HEK293 (cell line): ENCODE results near the gene UBE2J2.
A peak's percentile ranks its signal among the peaks of the same experiment; 100 is the strongest.

Experiments
- CTCF ChIA-PET: fragments of 350-600 bp; formaldehyde crosslinking; extraction: SDS; loops from one replicate; lab custom pipeline; 2021; ENCODE audit warnings: antibody characterized with exemption; lab: Yijun Ruan, JAX
- POLR2A ChIA-PET: fragments of 300-600 bp; formaldehyde crosslinking; extraction: SDS; loops from one replicate; lab custom pipeline; 2020; ENCODE audit warnings: antibody characterized with exemption, inconsistent platforms; lab: Yijun Ruan, JAX
- H3K27ac ChIP-seq: fragments of 200-500 bp; sonication (Bioruptor generic); 2 replicates; pipeline ENCODE4 v1.5.1; 2014; ENCODE audit warnings: low read depth, low read length, control low read depth, inconsistent platforms; ENCODE audit errors: extremely low read depth
- H3K36me3 ChIP-seq, 2 experiments: fragments of 200-500 bp in 1 of 2; sonication (Bioruptor generic) in 1 of 2; 1 replicate in 1 of 2; 2 replicates in 1 of 2; pipeline ENCODE4 v1.5.1; 2014 to 2017; ENCODE audit warnings: inconsistent platforms in 2 of 2, low read length in 2 of 2; ENCODE audit not compliant: control insufficient read depth in 2 of 2, insufficient read depth in 1 of 2
- H3K4me1 ChIP-seq: fragments of 200-500 bp; sonication (Bioruptor generic); 2 replicates; pipeline ENCODE4 v1.5.1; 2014; ENCODE audit warnings: mild to moderate bottlenecking, low read length, inconsistent platforms; ENCODE audit not compliant: control insufficient read depth, insufficient read depth
- H3K4me3 ChIP-seq: 2 replicates; pipeline ENCODE4 v1.5.1; 2011; ENCODE audit warnings: low read depth, mild to moderate bottlenecking, control low read depth, low read length, moderate library complexity
- H3K9me3 ChIP-seq: fragments of 200-500 bp; sonication (Bioruptor generic); 2 replicates; pipeline ENCODE4 v1.5.1; 2014; ENCODE audit warnings: low read depth, low read length, inconsistent platforms; ENCODE audit not compliant: control insufficient read depth, insufficient read depth
- GLIS1 ChIP-seq: fragments of 450-650 bp; formaldehyde crosslinking; IDR thresholded peaks from 2 replicates; pipeline ENCODE4 v1.5.1; 2016; ENCODE audit warnings: missing biosample characterization, missing genetic modification characterization
- GLIS2 ChIP-seq: fragments of 450-650 bp; formaldehyde crosslinking; IDR thresholded peaks from 2 replicates; pipeline ENCODE4 v1.5.1; 2016; ENCODE audit warnings: missing biosample characterization, missing genetic modification characterization
- HIC1 ChIP-seq: fragments of 450-650 bp; formaldehyde crosslinking; IDR thresholded peaks from 2 replicates; pipeline ENCODE4 v1.5.1; 2016; ENCODE audit warnings: missing biosample characterization, missing genetic modification characterization
- KLF17 ChIP-seq: fragments of 450-650 bp; formaldehyde crosslinking; IDR thresholded peaks from 2 replicates; pipeline ENCODE4 v1.5.1; 2016; ENCODE audit warnings: missing biosample characterization, missing genetic modification characterization
- KLF8 ChIP-seq: fragments of 450-650 bp; formaldehyde crosslinking; IDR thresholded peaks from 2 replicates; pipeline ENCODE4 v1.5.1; 2016; ENCODE audit warnings: missing biosample characterization, missing genetic modification characterization
- PRDM10 ChIP-seq: fragments of 450-650 bp; formaldehyde crosslinking; IDR thresholded peaks from 2 replicates; pipeline ENCODE4 v1.5.1; 2016; ENCODE audit warnings: missing biosample characterization, missing genetic modification characterization
- ZBTB6 ChIP-seq: fragments of 450-650 bp; formaldehyde crosslinking; IDR thresholded peaks from 2 replicates; pipeline ENCODE4 v1.5.1; 2017; ENCODE audit warnings: missing biosample characterization, missing genetic modification characterization
- ZNF121 ChIP-seq: fragments of 450-650 bp; formaldehyde crosslinking; IDR thresholded peaks from 2 replicates; pipeline ENCODE4 v1.5.1; 2016; ENCODE audit warnings: missing biosample characterization, missing genetic modification characterization
- ZNF280D ChIP-seq: fragments of 450-650 bp; formaldehyde crosslinking; IDR thresholded peaks from 2 replicates; pipeline ENCODE4 v1.5.1; 2016; ENCODE audit warnings: missing biosample characterization, missing genetic modification characterization
- ZNF391 ChIP-seq: fragments of 450-650 bp; formaldehyde crosslinking; IDR thresholded peaks from 2 replicates; pipeline ENCODE4 v1.5.1; 2016; ENCODE audit warnings: low read depth, missing biosample characterization, missing genetic modification characterization, borderline replicate concordance
- ZNF521 ChIP-seq: fragments of 450-650 bp; formaldehyde crosslinking; IDR thresholded peaks from 2 replicates; pipeline ENCODE4 v1.5.1; 2017; ENCODE audit warnings: missing biosample characterization, mild to moderate bottlenecking, missing genetic modification characterization
- ZNF629 ChIP-seq: fragments of 450-650 bp; formaldehyde crosslinking; IDR thresholded peaks from 2 replicates; pipeline ENCODE4 v1.5.1; 2017; ENCODE audit warnings: missing biosample characterization, missing genetic modification characterization
- ZNF707 ChIP-seq: fragments of 450-650 bp; formaldehyde crosslinking; IDR thresholded peaks from 2 replicates; pipeline ENCODE4 v1.5.1; 2016; ENCODE audit warnings: missing biosample characterization, missing genetic modification characterization
- ZNF776 ChIP-seq: fragments of 450-650 bp; formaldehyde crosslinking; IDR thresholded peaks from 2 replicates; pipeline ENCODE4 v1.5.0; 2017; ENCODE audit warnings: missing biosample characterization, missing genetic modification characterization, borderline replicate concordance
- ZNF830 ChIP-seq: fragments of 450-650 bp; IDR thresholded peaks from 2 replicates; pipeline ENCODE4 v1.5.0; 2018; ENCODE audit warnings: missing biosample characterization, missing genetic modification characterization, low read depth, mild to moderate bottlenecking, moderate library complexity

UBE2J2 gene

GRCh38 chr1:1240348-1240732 lies 33.3 kb downstream of the UBE2J2 start:
- ChIA-PET POLR2A (no interaction called here), CTCF (no interaction called here)

GRCh38 chr1:1239614-1240347 lies 33.9 kb downstream of the UBE2J2 start:
- CTCF ChIA-PET = no interaction called here
- POLR2A ChIA-PET = interaction anchor here (0.5 to 1.5 kb wide), 2 partner anchors 27 to 110 kb away, joined by 4 to 5 read pairs; no protein-coding TSS in a partner anchor
- TF ChIP-seq KLF17 (tag by site-specific recombination) (peak; percentile 74; the same call in 1 of the 2 replicates), ZNF121 (no peak), HIC1 (tag by site-specific recombination) (peak; percentile 79), ZNF830 (tag by site-specific recombination) (no peak), GLIS2 (tag by site-specific recombination) (0 out of 2 replicates have a peak, but pooled peaks have one; percentile 13), ZNF629 (tag by site-specific recombination) (no peak), ZNF707 (tag by site-specific recombination) (no peak), KLF8 (tag by site-specific recombination) (0 out of 2 replicates have a peak, but pooled peaks have one; percentile 9)

More at GRCh38 chr1:1240348-1240732, 33.3 kb downstream of the UBE2J2 start:
- Histone ChIP-seq H3K9me3 (no peaks in the 10 kb centered on the region), H3K4me3 (no peak overlapping the region), H3K4me1 (no peaks in the 10 kb centered on the region), H3K27ac (no peak overlapping the region), H3K36me3 (no peaks in the 10 kb centered on the region)
- TF ChIP-seq ZNF776 (tag by site-specific recombination) = no peak
- no peak for TF ChIP-seq ZNF521 (tag by site-specific recombination)
- TF ChIP-seq GLIS1 = peak; percentile 39
- TF ChIP-seq ZNF391 (tag by site-specific recombination) = no peak
- TF ChIP-seq ZBTB6 (tag by site-specific recombination) = no peak
- TF ChIP-seq ZNF280D (tag by site-specific recombination) = no peak
- peak; percentile 43; the same call in 1 of the 2 replicates for TF ChIP-seq PRDM10

More at GRCh38 chr1:1239614-1240347, 33.9 kb downstream of the UBE2J2 start:
- no peak overlapping the region for H3K4me3 ChIP-seq
- no peaks in the 10 kb centered on the region for H3K9me3 ChIP-seq
- H3K27ac ChIP-seq = no peak overlapping the region
- peaks cover 0 to 1% of the 10 kb centered on the region in 2 experiments; a peak in 1 of 3 replicates for H3K36me3 ChIP-seq
- H3K4me1 ChIP-seq = no peaks in the 10 kb centered on the region
